ENCODE measurements around the gene PLCB4.

PLCB4 gene

DNA sequence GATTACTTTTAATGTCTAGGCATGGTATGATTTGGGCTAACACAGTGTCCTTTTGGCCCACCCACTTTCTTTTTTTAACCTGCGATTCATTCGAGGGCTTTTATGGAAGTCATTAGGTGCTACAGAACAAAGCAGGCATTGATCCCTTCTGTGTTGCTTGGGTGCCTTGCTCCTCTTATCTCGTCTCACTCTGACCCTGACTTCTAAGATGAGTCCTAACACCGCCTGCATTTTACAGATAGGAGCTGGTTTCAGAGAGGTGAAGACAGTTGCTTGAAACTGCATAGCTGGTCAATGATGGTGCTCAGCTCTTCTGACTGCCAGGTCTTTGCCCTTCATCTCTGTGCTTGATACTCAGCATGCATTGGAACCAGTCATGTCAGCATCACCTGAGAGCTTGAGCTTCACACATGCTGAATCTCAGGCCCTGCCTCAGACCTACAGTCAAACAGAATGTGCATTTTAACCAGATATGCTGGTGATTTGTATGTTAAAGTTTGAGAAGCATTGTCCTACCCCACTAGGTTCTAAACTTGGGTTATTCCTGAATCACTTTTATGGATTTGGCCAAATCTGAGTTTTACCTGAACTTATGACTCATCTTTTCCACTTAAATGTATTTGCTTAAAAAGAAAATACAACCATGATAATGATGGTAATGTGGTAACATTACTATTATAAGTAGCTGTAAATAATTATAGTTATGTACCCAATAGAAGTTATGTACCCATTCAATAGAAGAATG is 142.3 kb downstream of the PLCB4 start:
- in situ Hi-C loops (cut with HindIII; ENCODE audit: low pct_unique_long_range_greater_than_20kb, low sequenced_read_pairs) = no loop called here
- no peak for DNase-seq (ENCODE audit: low read depth in 1 of 2, low spot score in 1 of 2)
- TF ChIP-seq JUND (IDR thresholded peaks at IDR 0.05; ENCODE audit: low read depth) = no peak

GRCh38 chr20:9212735-9213134 is 143.8 kb downstream of the PLCB4 start:
- DNase-seq (ENCODE audit: low read depth in 1 of 2, low spot score in 1 of 2) = no peak
- no peak for TF ChIP-seq JUND (IDR thresholded peaks at IDR 0.05; ENCODE audit: low read depth)
- in situ Hi-C loops (cut with HindIII; ENCODE audit: low pct_unique_long_range_greater_than_20kb, low sequenced_read_pairs) = no loop called here

DNA sequence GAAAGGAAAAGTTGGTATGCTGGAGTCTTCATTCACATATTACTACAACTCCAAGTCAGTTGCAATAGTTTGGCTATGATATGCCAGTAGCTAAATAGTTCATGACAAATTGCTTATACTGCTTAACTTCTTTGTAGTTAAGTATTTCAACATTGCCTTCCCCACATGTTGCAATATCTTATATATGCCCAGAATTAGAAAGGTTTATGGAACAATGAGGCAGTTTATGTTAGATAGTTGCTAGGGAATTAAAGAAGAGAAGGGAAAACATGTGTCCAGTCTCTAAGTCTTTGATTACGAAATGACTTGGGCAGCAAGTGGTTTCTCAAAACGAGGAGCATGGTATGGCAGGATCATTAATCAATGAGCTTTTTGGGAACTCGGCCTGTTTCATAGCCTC is 145.8 kb downstream of the PLCB4 start:
- no peak for DNase-seq (ENCODE audit: low read depth in 1 of 2, low spot score in 1 of 2)
- no peak for TF ChIP-seq JUND (IDR thresholded peaks at IDR 0.05; ENCODE audit: low read depth)
- in situ Hi-C loops (cut with HindIII; ENCODE audit: low pct_unique_long_range_greater_than_20kb, low sequenced_read_pairs) = no loop called here

- DNase-seq (ENCODE audit: low read depth in 1 of 2, low spot score in 1 of 2) = peak in 1 of 2 experiments; percentile 54
- no peak for TF ChIP-seq JUND (IDR thresholded peaks at IDR 0.05; ENCODE audit: low read depth)
- in situ Hi-C loops (cut with HindIII; ENCODE audit: low pct_unique_long_range_greater_than_20kb, low sequenced_read_pairs) = no loop called here
Observed at GRCh38 chr20:9215539-9215938, 146.7 kb downstream of the PLCB4 start.

- no peak for DNase-seq (ENCODE audit: low read depth in 1 of 2, low spot score in 1 of 2)
- in situ Hi-C loops (cut with HindIII; ENCODE audit: low pct_unique_long_range_greater_than_20kb, low sequenced_read_pairs) = no loop called here
Observed at GRCh38 chr20:9218531-9218961, 149.7 kb downstream of the PLCB4 start.

DNA sequence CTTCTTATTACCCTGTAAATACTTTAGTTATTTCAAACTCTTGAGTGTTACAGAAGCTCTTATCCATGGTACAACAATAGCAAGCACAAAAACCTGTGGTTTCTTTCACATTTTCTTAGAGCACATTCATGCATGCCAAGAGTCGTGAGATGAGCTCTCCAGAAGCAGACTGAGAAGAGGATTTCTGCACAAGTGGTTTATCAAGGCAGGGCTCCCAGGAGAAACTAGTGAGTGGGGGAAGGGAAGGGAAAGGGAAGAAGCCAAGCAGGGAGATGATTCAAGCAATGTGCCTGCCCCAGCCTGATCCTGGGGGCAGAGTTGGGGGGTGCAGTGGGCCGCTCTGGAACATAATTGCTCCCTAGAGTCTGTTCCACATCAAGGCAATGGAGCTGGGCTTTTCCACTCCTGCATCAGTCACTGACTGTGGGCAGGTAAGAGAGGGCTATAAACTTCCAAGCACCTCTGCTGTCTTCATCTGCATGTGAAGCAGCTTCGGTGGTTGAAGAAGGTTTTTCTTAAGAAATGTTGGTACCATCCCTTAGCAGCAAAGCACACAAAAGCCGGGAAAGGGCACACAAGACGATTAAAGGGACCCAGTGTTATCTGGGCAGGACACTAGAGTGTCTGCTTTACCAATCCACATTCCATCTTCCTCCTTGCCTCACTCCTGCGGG is 152.1 kb downstream of the PLCB4 start:
- no peak for TF ChIP-seq JUND (IDR thresholded peaks at IDR 0.05; ENCODE audit: low read depth)
- DNase-seq (ENCODE audit: low read depth in 1 of 2, low spot score in 1 of 2) = no peak
- in situ Hi-C loops (cut with HindIII; ENCODE audit: low pct_unique_long_range_greater_than_20kb, low sequenced_read_pairs) = no loop called here

More at GRCh38 chr20:9218531-9218961, 149.7 kb downstream of the PLCB4 start:
- TF ChIP-seq JUND (IDR thresholded peaks at IDR 0.05; ENCODE audit: low read depth) = no peak

DNA sequence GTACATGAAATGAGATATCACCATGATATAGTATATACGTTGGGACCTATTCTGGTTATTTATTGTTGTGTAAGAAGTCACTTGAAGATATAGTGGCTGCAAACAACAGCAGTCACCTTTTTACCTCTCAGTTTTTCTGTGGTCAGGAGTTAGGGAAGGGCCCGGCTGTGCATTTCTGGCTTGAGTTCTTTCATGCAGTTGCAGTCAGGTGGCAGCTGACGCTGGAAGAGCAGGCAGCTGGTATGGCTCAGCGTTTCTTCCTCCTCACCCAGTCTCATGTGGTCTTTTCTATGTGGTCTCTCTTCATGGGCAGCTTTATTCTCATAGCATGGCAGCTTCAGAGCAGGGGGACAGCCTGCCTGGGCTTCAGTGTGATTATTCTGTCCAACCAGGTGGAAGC is 154.4 kb downstream of the PLCB4 start:
- no peak for DNase-seq (ENCODE audit: low read depth in 1 of 2, low spot score in 1 of 2)
- in situ Hi-C loops (cut with HindIII; ENCODE audit: low pct_unique_long_range_greater_than_20kb, low sequenced_read_pairs) = no loop called here
- TF ChIP-seq JUND (IDR thresholded peaks at IDR 0.05; ENCODE audit: low read depth) = no peak

DNA sequence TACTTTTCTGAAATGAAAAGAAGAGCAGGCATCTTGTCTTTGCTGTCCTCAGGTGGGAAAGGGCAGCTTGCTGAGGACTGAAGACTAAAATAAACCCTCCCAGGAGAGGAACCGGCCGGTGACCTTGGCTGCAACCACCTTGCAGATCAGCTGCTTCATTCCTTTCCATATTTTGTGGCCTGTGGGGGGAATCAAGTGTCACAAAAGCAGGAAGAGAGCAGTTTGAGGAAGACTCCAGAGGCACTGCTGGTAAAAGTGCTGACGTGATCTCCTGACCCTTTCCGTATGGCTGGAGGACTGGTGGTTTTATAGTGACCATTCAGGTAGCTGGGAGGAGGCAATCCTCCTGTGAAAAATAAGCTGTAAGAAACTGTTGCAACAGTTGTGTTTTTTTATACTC is 157.0 kb downstream of the PLCB4 start:
- no peak for DNase-seq (ENCODE audit: low read depth in 1 of 2, low spot score in 1 of 2)
- in situ Hi-C loops (cut with HindIII; ENCODE audit: low pct_unique_long_range_greater_than_20kb, low sequenced_read_pairs) = no loop called here
- no peak for TF ChIP-seq JUND (IDR thresholded peaks at IDR 0.05; ENCODE audit: low read depth)

- in situ Hi-C loops (cut with HindIII; ENCODE audit: low pct_unique_long_range_greater_than_20kb, low sequenced_read_pairs) = no loop called here
Observed at GRCh38 chr20:9227896-9228615, 159.2 kb downstream of the PLCB4 start.

DNA sequence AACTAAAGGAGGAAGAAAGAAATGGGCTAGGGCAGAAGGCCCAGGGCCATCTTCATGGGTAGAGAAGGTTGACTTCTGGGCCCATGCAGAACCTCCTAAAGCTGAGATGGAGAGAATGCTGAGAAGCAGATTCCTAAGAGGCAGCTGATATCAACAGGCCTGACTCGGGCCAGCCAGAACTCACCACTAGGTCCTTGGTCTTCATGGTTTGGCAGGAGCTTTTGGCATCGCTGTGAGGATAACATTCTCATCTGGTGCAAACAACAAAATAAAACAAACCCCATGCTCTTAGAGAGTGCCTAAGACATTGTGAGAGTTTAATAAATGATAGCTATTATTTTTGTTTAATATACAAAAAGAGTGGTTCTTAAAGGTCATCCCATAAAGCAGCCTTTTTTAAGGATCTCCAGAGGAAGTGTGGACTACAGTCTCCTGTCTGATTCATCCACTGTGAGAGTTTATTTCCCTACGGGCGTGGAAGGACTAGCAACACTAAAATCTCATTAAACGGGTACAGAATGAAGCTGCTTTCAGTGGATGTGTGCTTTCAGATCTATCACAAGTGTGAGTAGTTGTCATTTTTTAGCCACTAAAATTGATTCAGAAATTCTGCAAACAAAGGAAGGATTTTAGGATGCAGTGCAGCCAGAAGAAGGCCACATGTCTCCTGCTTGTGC is 160.0 kb downstream of the PLCB4 start:
- DNase-seq (ENCODE audit: low read depth in 1 of 2, low spot score in 1 of 2) = no peak
- TF ChIP-seq JUND (IDR thresholded peaks at IDR 0.05; ENCODE audit: low read depth) = no peak
- in situ Hi-C loops (cut with HindIII; ENCODE audit: low pct_unique_long_range_greater_than_20kb, low sequenced_read_pairs) = no loop called here

More at GRCh38 chr20:9227896-9228615, 159.2 kb downstream of the PLCB4 start:
- TF ChIP-seq JUND (IDR thresholded peaks at IDR 0.05; ENCODE audit: low read depth) = no peak
- DNase-seq (ENCODE audit: low read depth in 1 of 2, low spot score in 1 of 2) = no peak

GRCh38 chr20:9230406-9230805 is 161.5 kb downstream of the PLCB4 start:
- no peak for TF ChIP-seq JUND (IDR thresholded peaks at IDR 0.05; ENCODE audit: low read depth)
- in situ Hi-C loops (cut with HindIII; ENCODE audit: low pct_unique_long_range_greater_than_20kb, low sequenced_read_pairs) = no loop called here
- no peak for DNase-seq (ENCODE audit: low read depth in 1 of 2, low spot score in 1 of 2)

DNA sequence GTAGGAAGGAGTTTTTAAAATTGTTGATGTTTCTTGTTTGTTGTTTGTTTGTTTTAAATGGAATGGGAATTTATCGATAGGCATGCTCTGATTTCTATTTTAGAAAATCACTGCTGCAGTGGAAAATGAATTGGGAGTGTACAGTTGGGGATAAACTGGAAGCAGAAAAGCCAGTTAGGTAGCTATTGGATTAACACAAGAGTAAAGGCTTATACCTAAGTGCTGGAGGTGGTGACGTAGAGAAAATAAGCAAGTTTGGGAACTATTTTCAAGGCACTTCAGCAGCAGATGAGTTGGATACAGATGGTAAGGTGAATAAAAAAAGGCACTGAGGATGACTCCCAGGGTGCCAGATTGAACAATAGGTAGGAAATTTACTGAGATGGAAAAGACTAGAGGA is 164.9 kb downstream of the PLCB4 start:
- in situ Hi-C loops (cut with HindIII; ENCODE audit: low pct_unique_long_range_greater_than_20kb, low sequenced_read_pairs) = no loop called here
- DNase-seq (ENCODE audit: low read depth in 1 of 2, low spot score in 1 of 2) = peak in 1 of 2 experiments; percentile 7
- TF ChIP-seq JUND (IDR thresholded peaks at IDR 0.05; ENCODE audit: low read depth) = no peak
